Measurements from ENCODE around the gene P2RY12. TPM values are rescaled to one million over a fixed set of nuclear protein-coding genes. Genes with fewer than 3 reads are reported as not detected.

The P2RY12 gene
- polyA plus RNA-seq, 1 donor from 2014 or later: not detected

DNA sequence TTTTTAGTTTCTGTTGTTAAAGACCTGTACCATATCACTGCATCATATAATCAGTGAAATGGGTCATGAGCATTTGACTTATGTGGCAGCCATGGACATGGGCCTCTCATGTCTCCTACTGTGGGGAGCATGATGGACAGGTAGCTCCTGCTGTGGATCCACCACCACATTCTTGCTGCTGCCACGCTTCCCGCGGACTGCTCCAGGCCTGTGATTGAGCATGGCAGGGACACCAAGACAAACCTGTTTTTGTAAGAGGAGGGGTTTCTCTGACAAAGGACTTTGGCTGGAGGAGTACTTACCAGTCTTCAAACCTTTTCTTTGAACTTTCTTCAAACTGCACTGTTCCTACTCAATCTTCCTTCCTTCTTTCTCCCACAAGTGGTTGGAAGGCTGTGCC, 88.3 kb downstream of the P2RY12 start:
- Histone ChIP-seq H3F3A (ENCODE audit: insufficient read depth, low read length, poor library complexity, severe bottlenecking) (no peaks in the 10 kb centered on the region), H3K9me3 (ENCODE audit: low read length) (no peaks in the 10 kb centered on the region), H3K27me3 (ENCODE audit: insufficient read depth, low read depth, low read length) (no peaks in the 10 kb centered on the region), H3K79me2 (replicated peaks; ENCODE audit: insufficient read depth, low read length) (no peaks in the 10 kb centered on the region), H3K27ac (ENCODE audit: low read length) (no peak overlapping the region), H3K36me3 (ENCODE audit: insufficient read depth, low read length) (no peaks in the 10 kb centered on the region), H3K4me2 (ENCODE audit: low read length) (no peak overlapping the region), H3K9me2 (ENCODE audit: insufficient read depth, low read length) (no peaks in the 10 kb centered on the region), H4K20me1 (ENCODE audit: insufficient read depth) (peaks cover 3% of the 10 kb centered on the region), H3K9ac (ENCODE audit: low read length) (no peak overlapping the region), H3K4me3 (ENCODE audit: low read length) (no peak overlapping the region), H2AFZ (ENCODE audit: low read depth, low read length) (no peak overlapping the region)
- no peak for TF ChIP-seq EZH2 (IDR thresholded peaks at IDR 0.05; ENCODE audit: borderline replicate concordance, insufficient read depth, low read length, poor library complexity, severe bottlenecking)
- TF ChIP-seq, protein P1, sequence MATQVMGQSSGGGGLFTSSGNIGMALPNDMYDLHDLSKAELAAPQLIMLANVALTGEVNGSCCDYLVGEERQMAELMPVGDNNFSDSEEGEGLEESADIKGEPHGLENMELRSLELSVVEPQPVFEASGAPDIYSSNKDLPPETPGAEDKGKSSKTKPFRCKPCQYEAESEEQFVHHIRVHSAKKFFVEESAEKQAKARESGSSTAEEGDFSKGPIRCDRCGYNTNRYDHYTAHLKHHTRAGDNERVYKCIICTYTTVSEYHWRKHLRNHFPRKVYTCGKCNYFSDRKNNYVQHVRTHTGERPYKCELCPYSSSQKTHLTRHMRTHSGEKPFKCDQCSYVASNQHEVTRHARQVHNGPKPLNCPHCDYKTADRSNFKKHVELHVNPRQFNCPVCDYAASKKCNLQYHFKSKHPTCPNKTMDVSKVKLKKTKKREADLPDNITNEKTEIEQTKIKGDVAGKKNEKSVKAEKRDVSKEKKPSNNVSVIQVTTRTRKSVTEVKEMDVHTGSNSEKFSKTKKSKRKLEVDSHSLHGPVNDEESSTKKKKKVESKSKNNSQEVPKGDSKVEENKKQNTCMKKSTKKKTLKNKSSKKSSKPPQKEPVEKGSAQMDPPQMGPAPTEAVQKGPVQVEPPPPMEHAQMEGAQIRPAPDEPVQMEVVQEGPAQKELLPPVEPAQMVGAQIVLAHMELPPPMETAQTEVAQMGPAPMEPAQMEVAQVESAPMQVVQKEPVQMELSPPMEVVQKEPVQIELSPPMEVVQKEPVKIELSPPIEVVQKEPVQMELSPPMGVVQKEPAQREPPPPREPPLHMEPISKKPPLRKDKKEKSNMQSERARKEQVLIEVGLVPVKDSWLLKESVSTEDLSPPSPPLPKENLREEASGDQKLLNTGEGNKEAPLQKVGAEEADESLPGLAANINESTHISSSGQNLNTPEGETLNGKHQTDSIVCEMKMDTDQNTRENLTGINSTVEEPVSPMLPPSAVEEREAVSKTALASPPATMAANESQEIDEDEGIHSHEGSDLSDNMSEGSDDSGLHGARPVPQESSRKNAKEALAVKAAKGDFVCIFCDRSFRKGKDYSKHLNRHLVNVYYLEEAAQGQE (IDR thresholded peaks at IDR 0.05; ENCODE audit: borderline replicate concordance): no peak
- TF ChIP-seq TAF1 (IDR thresholded peaks at IDR 0.05; ENCODE audit: low read depth): no peak
- TF ChIP-seq POLR2AphosphoS5 (IDR thresholded peaks at IDR 0.05): no peak
- no peak for TF ChIP-seq RAD21 (conservative IDR thresholded peaks at IDR 0.05)
- TF ChIP-seq MXI1 (conservative IDR thresholded peaks at IDR 0.05; ENCODE audit: poor library complexity, severe bottlenecking): no peak
- TF ChIP-seq CTCF (IDR thresholded peaks at IDR 0.05; ENCODE audit: poor library complexity, severe bottlenecking): no peak
- TF ChIP-seq EP300 (conservative IDR thresholded peaks at IDR 0.05; ENCODE audit: poor library complexity, severe bottlenecking): no peak
- no peak for TF ChIP-seq SMC3 (conservative IDR thresholded peaks at IDR 0.05; ENCODE audit: poor library complexity)

DNA sequence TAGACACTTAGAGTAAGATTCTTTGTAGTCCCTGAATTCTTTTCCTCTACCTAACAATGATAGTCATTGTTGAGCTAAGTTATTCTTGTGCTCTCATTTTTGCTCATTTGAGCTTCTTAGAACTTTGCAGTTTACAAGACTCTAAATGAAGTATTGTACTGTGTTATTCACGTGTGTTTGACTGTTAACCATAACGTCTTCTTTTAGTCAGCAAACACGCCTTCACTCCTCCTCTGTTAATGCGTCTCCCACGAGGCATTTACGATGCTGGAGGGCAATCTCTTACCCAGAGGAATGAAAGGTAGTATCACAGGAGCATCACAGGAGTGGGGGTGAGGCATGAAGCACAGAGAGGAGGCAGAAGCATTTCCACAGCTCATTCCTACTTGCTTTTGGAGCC, 91.4 kb downstream of the P2RY12 start:
- no peak overlapping the region for H3K9ac ChIP-seq (ENCODE audit: low read length)

More for the DNA sequence above, 91.4 kb downstream of the P2RY12 start:
- no peaks in the 10 kb centered on the region for H3K9me3 ChIP-seq (ENCODE audit: low read length)
- no peak overlapping the region for H3K4me2 ChIP-seq (ENCODE audit: low read length)
- no peak overlapping the region for H3K4me3 ChIP-seq (ENCODE audit: low read length)
- H3K79me2 ChIP-seq (replicated peaks; ENCODE audit: insufficient read depth, low read length): no peaks in the 10 kb centered on the region
- H3F3A ChIP-seq (ENCODE audit: insufficient read depth, low read length, poor library complexity, severe bottlenecking): no peaks in the 10 kb centered on the region
- no peaks in the 10 kb centered on the region for H3K27me3 ChIP-seq (ENCODE audit: insufficient read depth, low read depth, low read length)
- no peak overlapping the region for H2AFZ ChIP-seq (ENCODE audit: low read depth, low read length)
- no peak overlapping the region for H3K27ac ChIP-seq (ENCODE audit: low read length)
- no peaks in the 10 kb centered on the region for H3K9me2 ChIP-seq (ENCODE audit: insufficient read depth, low read length)
- no peaks in the 10 kb centered on the region for H3K36me3 ChIP-seq (ENCODE audit: insufficient read depth, low read length)
- peaks cover 3% of the 10 kb centered on the region for H4K20me1 ChIP-seq (ENCODE audit: insufficient read depth)
- TF ChIP-seq SMC3 (conservative IDR thresholded peaks at IDR 0.05; ENCODE audit: poor library complexity) (no peak), EP300 (conservative IDR thresholded peaks at IDR 0.05; ENCODE audit: poor library complexity, severe bottlenecking) (no peak), RAD21 (conservative IDR thresholded peaks at IDR 0.05) (no peak), MXI1 (conservative IDR thresholded peaks at IDR 0.05; ENCODE audit: poor library complexity, severe bottlenecking) (no peak), TAF1 (IDR thresholded peaks at IDR 0.05; ENCODE audit: low read depth) (no peak), POLR2AphosphoS5 (IDR thresholded peaks at IDR 0.05) (no peak), EZH2 (IDR thresholded peaks at IDR 0.05; ENCODE audit: borderline replicate concordance, insufficient read depth, low read length, poor library complexity, severe bottlenecking) (no peak), CTCF (IDR thresholded peaks at IDR 0.05; ENCODE audit: poor library complexity, severe bottlenecking) (no peak)
- TF ChIP-seq, protein P1 (IDR thresholded peaks at IDR 0.05; ENCODE audit: borderline replicate concordance): no peak
